Chondrocyte (in vitro differentiated cells): ENCODE measurements around the gene TLL1. TPM values are rescaled to one million over a fixed set of nuclear protein-coding genes. Genes with fewer than 3 reads are reported as not detected.

Source experiments
- DNase-seq: peaks from one replicate; pipeline ENCODE4 v3.0.0; 2021; ENCODE audit warnings: mixed read lengths, low spot score
- H3K27ac Mint-ChIP-seq: one replicate; pipeline ENCODE4 v1.8.0; 2021; ENCODE audit warnings: mild to moderate bottlenecking, moderate library complexity, mixed read lengths; ENCODE audit not compliant: unreplicated experiment
- H3K27me3 Mint-ChIP-seq: 2 replicates; pipeline ENCODE4 v1.8.0; 2021; ENCODE audit warnings: low read depth, mixed read lengths
- H3K36me3 Mint-ChIP-seq: 2 replicates; pipeline ENCODE4 v1.8.0; 2021; ENCODE audit warnings: low read depth, mixed read lengths
- H3K4me1 Mint-ChIP-seq: 2 replicates; pipeline ENCODE4 v1.8.0; 2021; ENCODE audit warnings: low read depth, mild to moderate bottlenecking, mixed read lengths
- H3K4me3 Mint-ChIP-seq: one replicate; pipeline ENCODE4 v1.8.0; 2021; ENCODE audit warnings: mild to moderate bottlenecking, moderate library complexity, mixed read lengths; ENCODE audit not compliant: unreplicated experiment
- H3K9me3 Mint-ChIP-seq: 2 replicates; pipeline ENCODE4 v1.8.0; 2021; ENCODE audit warnings: low read depth, mixed read lengths
- total RNA-seq: library from RNA; stranded (reverse); gene quantifications from 3 replicates; pipeline ENCODE4 v1.2.1, GENCODE V29; 2021
- TF ChIP-seq, protein P1 (sequence below): fragments of 200-600 bp; sonication (generic); IDR thresholded peaks from 2 replicates; pipeline ENCODE4 v1.5.0; 2021; ENCODE audit warnings: antibody characterized with exemption, mild to moderate bottlenecking, moderate library complexity

The TLL1 gene
- total RNA-seq, 1 donor from 2014 or later: 3.4 TPM

DNA sequence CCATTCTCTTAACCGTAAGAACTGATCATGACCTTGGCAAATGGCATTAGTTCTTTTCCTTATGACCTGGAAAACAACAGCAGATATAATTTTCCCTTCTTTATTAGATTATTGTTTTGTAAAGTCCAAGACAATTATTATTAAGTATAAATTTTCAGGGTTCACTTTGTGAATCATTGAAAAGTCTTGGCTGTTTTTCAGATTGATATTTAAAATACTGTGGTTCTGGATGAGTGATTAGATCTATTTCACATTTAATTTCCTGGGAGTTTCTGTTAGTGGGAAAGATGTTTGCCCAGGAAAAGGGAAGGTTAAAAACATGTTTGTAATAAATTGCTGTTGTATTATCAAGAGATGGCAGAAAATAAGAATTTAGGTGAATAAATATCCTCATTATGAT is 194.9 kb downstream of the TLL1 start:
- Mint-ChIP-seq H3K36me3 (no peaks in the 10 kb centered on the region), H3K4me1 (no peaks in the 10 kb centered on the region), H3K4me3 (no peak overlapping the region), H3K27me3 (no peaks in the 10 kb centered on the region), H3K9me3 (no peaks in the 10 kb centered on the region), H3K27ac (no peak overlapping the region)
- TF ChIP-seq, protein P1, sequence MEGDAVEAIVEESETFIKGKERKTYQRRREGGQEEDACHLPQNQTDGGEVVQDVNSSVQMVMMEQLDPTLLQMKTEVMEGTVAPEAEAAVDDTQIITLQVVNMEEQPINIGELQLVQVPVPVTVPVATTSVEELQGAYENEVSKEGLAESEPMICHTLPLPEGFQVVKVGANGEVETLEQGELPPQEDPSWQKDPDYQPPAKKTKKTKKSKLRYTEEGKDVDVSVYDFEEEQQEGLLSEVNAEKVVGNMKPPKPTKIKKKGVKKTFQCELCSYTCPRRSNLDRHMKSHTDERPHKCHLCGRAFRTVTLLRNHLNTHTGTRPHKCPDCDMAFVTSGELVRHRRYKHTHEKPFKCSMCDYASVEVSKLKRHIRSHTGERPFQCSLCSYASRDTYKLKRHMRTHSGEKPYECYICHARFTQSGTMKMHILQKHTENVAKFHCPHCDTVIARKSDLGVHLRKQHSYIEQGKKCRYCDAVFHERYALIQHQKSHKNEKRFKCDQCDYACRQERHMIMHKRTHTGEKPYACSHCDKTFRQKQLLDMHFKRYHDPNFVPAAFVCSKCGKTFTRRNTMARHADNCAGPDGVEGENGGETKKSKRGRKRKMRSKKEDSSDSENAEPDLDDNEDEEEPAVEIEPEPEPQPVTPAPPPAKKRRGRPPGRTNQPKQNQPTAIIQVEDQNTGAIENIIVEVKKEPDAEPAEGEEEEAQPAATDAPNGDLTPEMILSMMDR: no peak
- no peak for DNase-seq

DNA sequence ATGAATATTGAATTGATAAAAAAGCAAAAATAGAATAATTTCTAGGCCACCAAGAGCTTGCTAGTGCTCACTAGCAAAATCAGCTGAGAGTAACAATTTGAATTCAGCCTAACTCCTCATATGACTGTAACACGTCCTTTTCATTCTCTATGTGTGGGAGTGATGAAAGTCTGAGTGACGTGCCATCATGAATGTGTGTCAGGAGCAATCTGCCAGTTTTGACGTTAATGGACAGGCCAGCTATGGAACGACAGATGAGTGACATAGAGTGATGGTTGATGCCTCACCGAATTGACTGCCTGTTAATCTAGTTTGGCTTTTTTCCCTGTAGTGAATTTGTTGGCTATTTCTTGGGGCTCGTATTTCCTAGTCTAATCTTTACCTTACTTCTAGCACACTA is 200.7 kb downstream of the TLL1 start:
- Mint-ChIP-seq H3K9me3 (no peaks in the 10 kb centered on the region), H3K4me3 (no peak overlapping the region), H3K4me1 (peaks cover 7% of the 10 kb centered on the region), H3K36me3 (no peaks in the 10 kb centered on the region), H3K27ac (no peak overlapping the region), H3K27me3 (no peaks in the 10 kb centered on the region)
- DNase-seq: no peak
- TF ChIP-seq, protein P1: no peak

DNA sequence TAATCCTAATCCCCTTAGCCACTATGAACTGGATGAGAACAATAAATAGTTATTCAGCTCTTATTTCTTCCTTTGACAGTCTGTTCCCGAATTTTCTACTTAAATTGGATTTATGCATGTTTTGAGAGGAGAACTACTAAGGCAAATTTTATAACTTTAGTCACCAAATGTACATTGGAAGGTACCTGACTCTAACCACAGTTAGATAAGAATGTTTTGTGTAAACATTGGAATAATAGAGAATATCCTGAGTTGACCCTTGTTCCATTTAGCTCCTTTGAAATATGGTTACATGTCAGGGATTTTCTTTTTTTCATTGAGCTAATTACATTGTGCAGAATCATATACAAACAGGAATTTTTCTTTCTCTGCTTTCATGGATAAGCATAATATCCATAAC is 202.6 kb downstream of the TLL1 start:
- TF ChIP-seq, protein P1: no peak
- Mint-ChIP-seq H3K4me3 (no peak overlapping the region), H3K9me3 (peaks cover 3% of the 10 kb centered on the region), H3K4me1 (peaks cover 9% of the 10 kb centered on the region), H3K27me3 (no peaks in the 10 kb centered on the region), H3K36me3 (no peaks in the 10 kb centered on the region), H3K27ac (no peak overlapping the region)
- DNase-seq: no peak

DNA sequence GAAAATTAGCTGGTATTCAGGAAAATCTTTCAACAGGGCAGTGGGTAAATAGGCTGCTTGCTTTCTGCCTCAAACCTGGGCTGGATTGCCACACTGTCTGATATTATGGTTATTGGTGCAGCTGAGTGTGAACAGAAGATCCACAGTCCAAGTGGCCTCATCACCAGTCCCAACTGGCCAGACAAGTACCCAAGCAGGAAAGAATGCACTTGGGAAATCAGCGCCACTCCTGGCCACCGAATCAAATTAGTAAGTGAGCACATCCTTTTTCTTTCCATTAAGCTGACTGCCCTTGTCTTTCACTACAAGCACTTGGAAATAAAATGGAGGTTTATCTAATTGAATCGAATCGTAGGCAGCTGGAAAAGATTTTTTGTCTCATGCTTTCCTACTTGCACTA is 204.7 kb downstream of the TLL1 start:
- no peak for DNase-seq
- no peak overlapping the region for H3K27ac Mint-ChIP-seq
- TF ChIP-seq, protein P1: no peak
- H3K36me3 Mint-ChIP-seq: peaks cover 2% of the 10 kb centered on the region
- H3K27me3 Mint-ChIP-seq: no peaks in the 10 kb centered on the region
- peaks cover 3% of the 10 kb centered on the region for H3K9me3 Mint-ChIP-seq
- no peak overlapping the region for H3K4me3 Mint-ChIP-seq
- peaks cover 9% of the 10 kb centered on the region for H3K4me1 Mint-ChIP-seq

DNA sequence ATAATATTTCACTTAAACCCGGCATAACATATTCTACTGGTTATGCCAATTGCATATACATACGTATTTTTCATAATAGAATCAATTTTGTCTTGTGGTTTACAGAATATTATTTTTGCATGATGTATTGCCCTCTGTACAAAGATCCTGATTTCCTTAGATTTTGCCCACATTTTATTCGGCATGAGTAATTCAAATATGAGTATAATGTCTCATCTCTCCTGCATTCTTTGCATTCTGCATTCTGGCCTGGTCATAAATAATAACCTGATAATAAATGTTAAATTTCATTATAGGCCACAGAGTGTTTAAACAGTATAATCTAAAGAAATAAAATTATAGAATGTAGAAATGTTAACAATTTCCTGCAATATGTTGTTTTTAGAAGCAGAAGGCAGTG is 205.3 kb downstream of the TLL1 start:
- no peak for DNase-seq
- Mint-ChIP-seq H3K4me3 (no peak overlapping the region), H3K36me3 (peaks cover 2% of the 10 kb centered on the region), H3K9me3 (peaks cover 3% of the 10 kb centered on the region), H3K27ac (no peak overlapping the region), H3K27me3 (no peaks in the 10 kb centered on the region), H3K4me1 (peaks cover 9% of the 10 kb centered on the region)
- TF ChIP-seq, protein P1: no peak
